ENCODE data around the gene PITX3. TPM values are rescaled to one million over a fixed set of nuclear protein-coding genes. Genes with fewer than 3 reads are reported as not detected.

The PITX3 gene
- total and polyA plus RNA-seq, 4 donors, result not detected

- Histone ChIP-seq H3K36me3 (ENCODE audit: control insufficient read depth in 4 of 4, insufficient read depth in 3 of 4, low read depth in 1 of 4, low read length in 3 of 4) (no peaks in the 10 kb centered on the region), H3K27ac (ENCODE audit: low read depth in 1 of 2, low read length in 2 of 2) (no peak overlapping the region), H3K9me3 (ENCODE audit: control insufficient read depth in 4 of 4, low read length in 3 of 4) (no peaks in the 10 kb centered on the region), H3K4me1 (ENCODE audit: control insufficient read depth in 4 of 4, insufficient read depth in 4 of 4, low read length in 3 of 4) (peaks cover 11 to 26% (median 20%) of the 10 kb centered on the region in 4 donors), H3K4me3 (ENCODE audit: low read depth in 1 of 3, low read length in 3 of 3) (peak overlapping the region in 1 of 3 donors; percentile 35), H3K9ac (ENCODE audit: low read depth in 1 of 2, low read length in 2 of 2) (no peak overlapping the region), H3K27me3 (ENCODE audit: control insufficient read depth in 4 of 4, insufficient read depth in 4 of 4, low read length in 3 of 4) (peaks cover 0 to 12% (median 0%) of the 10 kb centered on the region in 4 donors)
- no peak for TF ChIP-seq JUND (IDR thresholded peaks at IDR 0.05)
- 62% methylated on average over 8 of the region's 8 CpGs for WGBS
- no peak for DNase-seq (ENCODE audit: low spot score)
Observed at GRCh38 chr10:102226542-102226870, 14.8 kb downstream of the PITX3 start.

- H3K27me3 ChIP-seq (ENCODE audit: control insufficient read depth in 4 of 4, insufficient read depth in 4 of 4, low read length in 3 of 4), result peaks cover 0 to 12% (median 0%) of the 10 kb centered on the region in 4 donors
- H3K4me1 ChIP-seq (ENCODE audit: control insufficient read depth in 4 of 4, insufficient read depth in 4 of 4, low read length in 3 of 4), result peaks cover 6 to 19% (median 15%) of the 10 kb centered on the region in 4 donors
- TF ChIP-seq SP1 (IDR thresholded peaks at IDR 0.05), result peak; percentile 66
- peak; percentile 44 for TF ChIP-seq NR2F2 (IDR thresholded peaks at IDR 0.05)
- peak; percentile 75 for TF ChIP-seq MAX (IDR thresholded peaks at IDR 0.05)
- no peak for TF ChIP-seq FOXA1 (IDR thresholded peaks at IDR 0.05)
- TF ChIP-seq ZBTB33 (IDR thresholded peaks at IDR 0.05), result no peak
- peak in 1 of 2 donors; percentile 28 for TF ChIP-seq RAD21 (IDR thresholded peaks at IDR 0.05)
- TF ChIP-seq CTCF (IDR thresholded peaks at IDR 0.05; ENCODE audit: low read depth, low read length, missing input control), result no peak
- H3K27ac ChIP-seq (ENCODE audit: low read depth in 1 of 2, low read length in 2 of 2), result peak within 1 kb of the TSS; percentile 7 to 29
- peak; percentile 85 for DNase-seq (ENCODE audit: low spot score)
- WGBS, result 10% methylated on average over 47 of the region's 47 CpGs
- H3K36me3 ChIP-seq (ENCODE audit: control insufficient read depth in 4 of 4, insufficient read depth in 3 of 4, low read depth in 1 of 4, low read length in 3 of 4), result no peaks in the 10 kb centered on the region
- H3K9me3 ChIP-seq (ENCODE audit: control insufficient read depth in 4 of 4, low read length in 3 of 4), result no peaks in the 10 kb centered on the region
- H3K9ac ChIP-seq (ENCODE audit: low read depth in 1 of 2, low read length in 2 of 2), result peak within 1 kb of the TSS in 1 of 2 donors; percentile 28
- H3K4me3 ChIP-seq (ENCODE audit: low read depth in 1 of 3, low read length in 3 of 3), result peak within 1 kb of the TSS in 2 of 3 donors; percentile 35 to 38
Observed at GRCh38 chr10:102225646-102226541, 15.4 kb downstream of the PITX3 start, which contains the start of gene ELOVL3. Gene ELOVL3 (plus strand): TSS chr10:102226299. CDS start chr10:102226549, 250 bp downstream.

GRCh38 chr10:102222797-102223196, 18.5 kb downstream of the PITX3 start:
- DNase-seq (ENCODE audit: low spot score), result no peak
- Histone ChIP-seq H3K27ac (ENCODE audit: low read depth in 1 of 2, low read length in 2 of 2) (no peak overlapping the region), H3K4me3 (ENCODE audit: low read depth in 1 of 3, low read length in 3 of 3) (no peak overlapping the region), H3K36me3 (ENCODE audit: control insufficient read depth in 4 of 4, insufficient read depth in 3 of 4, low read depth in 1 of 4, low read length in 3 of 4) (no peaks in the 10 kb centered on the region), H3K4me1 (ENCODE audit: control insufficient read depth in 4 of 4, insufficient read depth in 4 of 4, low read length in 3 of 4) (peaks cover 0 to 9% (median 4%) of the 10 kb centered on the region in 4 donors), H3K9ac (ENCODE audit: low read depth in 1 of 2, low read length in 2 of 2) (no peak overlapping the region), H3K27me3 (ENCODE audit: control insufficient read depth in 4 of 4, insufficient read depth in 4 of 4, low read length in 3 of 4) (peaks cover 0 to under 1% (median 0%) of the 10 kb centered on the region in 4 donors), H3K9me3 (ENCODE audit: control insufficient read depth in 4 of 4, low read length in 3 of 4) (no peaks in the 10 kb centered on the region)
- WGBS, result 85% methylated on average over 5 of the region's 5 CpGs
- TF ChIP-seq ZBTB33 (IDR thresholded peaks at IDR 0.05), result no peak
- no peak for TF ChIP-seq RAD21 (IDR thresholded peaks at IDR 0.05)
- TF ChIP-seq GABPA (IDR thresholded peaks at IDR 0.05 in 1 of 2, conservative IDR thresholded peaks at IDR 0.05 in 1 of 2), result no peak
- no peak for TF ChIP-seq EGR1 (IDR thresholded peaks at IDR 0.05; ENCODE audit: low read depth in 2 of 2)
- TF ChIP-seq ATF3 (IDR thresholded peaks at IDR 0.05), result no peak
- TF ChIP-seq TAF1 (conservative IDR thresholded peaks at IDR 0.05), result no peak
- TF ChIP-seq NR2F2 (IDR thresholded peaks at IDR 0.05), result no peak
- TF ChIP-seq REST (IDR thresholded peaks at IDR 0.05), result no peak
- no peak for TF ChIP-seq HNF4G (IDR thresholded peaks at IDR 0.05)
- no peak for TF ChIP-seq SP1 (IDR thresholded peaks at IDR 0.05)
- no peak for TF ChIP-seq HNF4A (conservative IDR thresholded peaks at IDR 0.05)
- TF ChIP-seq YY1 (IDR thresholded peaks at IDR 0.05), result no peak
- no peak for TF ChIP-seq JUND (IDR thresholded peaks at IDR 0.05)
- TF ChIP-seq FOXA1 (IDR thresholded peaks at IDR 0.05), result no peak

Measured in liver (tissue), 9 donors.